Hematopoietic multipotent progenitor cell treated with erythropoietin and hydrocortisone succinate and interleukin-3 and kit ligand, for 17 days (in vitro differentiated cells): ENCODE measurements around the gene NUDT8.
A peak's percentile ranks its signal among the peaks of the same experiment; 100 is the strongest.
"Not testable (repeated sequence)": the region's sequence is repeated elsewhere in the genome, so short reads cannot be mapped to it uniquely, and the experiment has no call there.

Source experiments
- DNase-seq: peaks from one replicate; pipeline ENCODE4 v3.0.0-alpha.2; 2015; ENCODE audit warnings: low spot score

The NUDT8 gene

GRCh38 chr11:67641338-67642172, 11.8 kb upstream of the NUDT8 start:
- no peak for DNase-seq

GRCh38 chr11:67640758-67641337, 11.1 kb upstream of the NUDT8 start:
- DNase-seq = no peak

GRCh38 chr11:67640021-67640757, 10.5 kb upstream of the NUDT8 start:
- DNase-seq = no peak

- DNase-seq = no peak
These were observed 9.7 kb upstream of the NUDT8 start, which contains the start of gene TBX10 for GRCh38 chr11:67639438-67639859. TSS of gene TBX10 (minus strand) at chr11:67639763. CDS start at chr11:67639472, 291 bp downstream.

GRCh38 chr11:67638535-67639437, 9.0 kb upstream of the NUDT8 start:
- no peak for DNase-seq

- not testable (repeated sequence) for DNase-seq
These were observed 7.7 kb upstream of the NUDT8 start for GRCh38 chr11:67637441-67637840.

GRCh38 chr11:67636962-67637361, 7.2 kb upstream of the NUDT8 start:
- no peak for DNase-seq

- no peak for DNase-seq
These were observed 5.4 kb upstream of the NUDT8 start for GRCh38 chr11:67635231-67635521.

- no peak for DNase-seq
These were observed 4.9 kb upstream of the NUDT8 start for GRCh38 chr11:67634366-67635230.

- no peak for DNase-seq
These were observed 4.1 kb upstream of the NUDT8 start for GRCh38 chr11:67633758-67634365.

- no peak for DNase-seq
These were observed 3.4 kb upstream of the NUDT8 start for GRCh38 chr11:67632982-67633755.

GRCh38 chr11:67632175-67632981, 2.6 kb upstream of the NUDT8 start:
- no peak for DNase-seq

GRCh38 chr11:67631853-67632174, 2.1 kb upstream of the NUDT8 start:
- DNase-seq = no peak

- no peak for DNase-seq
These were observed 1.7 kb upstream of the NUDT8 start for GRCh38 chr11:67631411-67631810.

GRCh38 chr11:67630943-67631331, 1.2 kb upstream of the NUDT8 start:
- no peak for DNase-seq

- peak; percentile 94 for DNase-seq
These were observed 648 bp upstream of the NUDT8 start for GRCh38 chr11:67630228-67630942.

GRCh38 chr11:67628710-67629385, 889 bp downstream of the NUDT8 start:
- DNase-seq = no peak
